Thyroid gland (tissue), 4 donors: ENCODE measurements around the gene TP73.

Experiments used
- POLR2A ChIP-seq, 2 donors: fragments of 450-650 bp; IDR thresholded peaks; one replicate each; pipeline ENCODE4 v1.6.1; 2017; ENCODE audit warnings: antibody characterized with exemption in 2 of 2, mild to moderate bottlenecking in 2 of 2, moderate library complexity in 1 of 2
- TF ChIP-seq, protein P1 (sequence below), 6 experiments: fragments of 200-600 bp in 3 of 6; fragments of 450-650 bp in 3 of 6; sonication (generic) in 3 of 6; IDR thresholded peaks; one replicate each; pipeline ENCODE4 v1.5.1; 2016 to 2019; ENCODE audit warnings: antibody characterized with exemption in 6 of 6, mild to moderate bottlenecking in 2 of 6, inconsistent platforms in 1 of 6, moderate library complexity in 1 of 6

DNA sequence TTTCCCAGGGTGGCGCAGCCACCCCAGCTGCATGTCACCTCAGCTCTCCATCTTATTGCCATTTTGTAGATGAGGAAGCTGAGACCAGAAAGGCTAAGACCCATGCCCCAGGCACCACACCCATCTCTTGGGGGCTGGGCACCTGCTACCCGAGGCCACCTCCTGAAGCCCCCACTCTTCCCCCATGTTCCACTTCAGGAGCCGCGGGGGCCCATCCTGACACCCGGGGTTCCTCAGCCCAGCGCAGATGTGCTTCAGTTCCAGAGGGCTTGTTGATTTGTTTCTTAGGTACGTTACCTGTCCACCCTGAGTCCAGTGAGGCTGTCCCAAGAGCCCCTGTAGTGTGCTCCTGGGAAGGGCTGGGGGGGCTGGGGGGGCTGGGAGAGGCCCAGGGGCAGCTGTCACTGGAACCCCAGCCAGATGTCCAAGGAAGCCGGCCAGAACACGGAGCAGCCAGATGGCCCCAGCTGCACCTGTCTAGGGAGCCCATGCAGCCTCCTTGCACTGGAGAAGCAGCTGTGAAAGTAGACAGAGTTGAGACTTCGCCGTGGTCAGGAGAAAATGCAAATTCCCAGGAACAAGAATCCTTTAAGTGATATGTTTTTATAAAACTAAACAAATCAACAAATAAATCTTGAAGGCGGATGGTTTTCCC, 82.8 kb downstream of the TP73 start:
- TF ChIP-seq, protein P1, sequence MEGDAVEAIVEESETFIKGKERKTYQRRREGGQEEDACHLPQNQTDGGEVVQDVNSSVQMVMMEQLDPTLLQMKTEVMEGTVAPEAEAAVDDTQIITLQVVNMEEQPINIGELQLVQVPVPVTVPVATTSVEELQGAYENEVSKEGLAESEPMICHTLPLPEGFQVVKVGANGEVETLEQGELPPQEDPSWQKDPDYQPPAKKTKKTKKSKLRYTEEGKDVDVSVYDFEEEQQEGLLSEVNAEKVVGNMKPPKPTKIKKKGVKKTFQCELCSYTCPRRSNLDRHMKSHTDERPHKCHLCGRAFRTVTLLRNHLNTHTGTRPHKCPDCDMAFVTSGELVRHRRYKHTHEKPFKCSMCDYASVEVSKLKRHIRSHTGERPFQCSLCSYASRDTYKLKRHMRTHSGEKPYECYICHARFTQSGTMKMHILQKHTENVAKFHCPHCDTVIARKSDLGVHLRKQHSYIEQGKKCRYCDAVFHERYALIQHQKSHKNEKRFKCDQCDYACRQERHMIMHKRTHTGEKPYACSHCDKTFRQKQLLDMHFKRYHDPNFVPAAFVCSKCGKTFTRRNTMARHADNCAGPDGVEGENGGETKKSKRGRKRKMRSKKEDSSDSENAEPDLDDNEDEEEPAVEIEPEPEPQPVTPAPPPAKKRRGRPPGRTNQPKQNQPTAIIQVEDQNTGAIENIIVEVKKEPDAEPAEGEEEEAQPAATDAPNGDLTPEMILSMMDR (IDR thresholded peaks at IDR 0.05): no peak
- TF ChIP-seq POLR2A (IDR thresholded peaks at IDR 0.05): no peak
